ENCODE measurements around the gene HNF4A. TPM values are rescaled to one million over a fixed set of nuclear protein-coding genes. Genes with fewer than 3 reads are reported as not detected.

HNF4A gene
- total and polyA plus RNA-seq, 2 of the 13 experiments (the other 11 are each of a cell fraction or from before 2014, with no cell fraction given): 80.9 to 169 TPM

GRCh38 chr20:44355498-44356352 lies at the start of gene HNF4A (continued):
- TF ChIP-seq SNAPC4 (CRISPR knock-in tag; IDR thresholded peaks at IDR 0.05) (no peak; the same call in none of the 2 replicates), TRIM24 (CRISPR knock-in tag; IDR thresholded peaks at IDR 0.05) (no peak), ZNF326 (CRISPR knock-in tag; IDR thresholded peaks at IDR 0.05; ENCODE audit: borderline replicate concordance) (no peak), ZZZ3 (CRISPR knock-in tag; IDR thresholded peaks at IDR 0.05; ENCODE audit: borderline replicate concordance) (peak; percentile 34; the same call in 1 of the 2 replicates), ZNF614 (CRISPR knock-in tag; IDR thresholded peaks at IDR 0.05; ENCODE audit: borderline replicate concordance) (peak; percentile 79), ZSCAN22 (CRISPR knock-in tag; IDR thresholded peaks at IDR 0.05) (peak; percentile 79), ZNF329 (CRISPR knock-in tag; IDR thresholded peaks at IDR 0.05; ENCODE audit: low read depth) (no peak), ZKSCAN5 (CRISPR knock-in tag; IDR thresholded peaks at IDR 0.05) (peak; percentile 50), ZNF292 (CRISPR knock-in tag; IDR thresholded peaks at IDR 0.05; ENCODE audit: borderline replicate concordance, low read depth) (peak; percentile 89), NFE2L2 (IDR thresholded peaks at IDR 0.05; ENCODE audit: low read length) (no peak), ZNF468 (CRISPR knock-in tag; IDR thresholded peaks at IDR 0.05) (0 out of 2 replicates have a peak, but pooled peaks have one; percentile 85), SYNCRIP (IDR thresholded peaks at IDR 0.05; ENCODE audit: insufficient read depth, low read depth, low read length) (no peak), KDM1A (CRISPR knock-in tag; IDR thresholded peaks at IDR 0.05) (no peak), MTF2 (CRISPR knock-in tag; IDR thresholded peaks at IDR 0.05; ENCODE audit: borderline replicate concordance) (peak; percentile 47), ZNF644 (CRISPR knock-in tag; IDR thresholded peaks at IDR 0.05; ENCODE audit: low read depth) (no peak; the same call in 1 of the 2 replicates), NFYC (CRISPR knock-in tag; IDR thresholded peaks at IDR 0.05) (no peak), PAWR (CRISPR knock-in tag; IDR thresholded peaks at IDR 0.05; ENCODE audit: borderline replicate concordance) (peak; percentile 90; the same call in 1 of the 2 replicates), MIER2 (CRISPR knock-in tag; IDR thresholded peaks at IDR 0.05) (no peak), ZBTB34 (CRISPR knock-in tag; IDR thresholded peaks at IDR 0.05) (peak; percentile 88), ZSCAN21 (CRISPR knock-in tag; IDR thresholded peaks at IDR 0.05; ENCODE audit: borderline replicate concordance) (0 out of 2 replicates have a peak, but pooled peaks have one; percentile 37), ZSCAN20 (CRISPR knock-in tag; IDR thresholded peaks at IDR 0.05; ENCODE audit: borderline replicate concordance) (peak; percentile 93; the same call in 1 of the 2 replicates), RFX3 (CRISPR knock-in tag; IDR thresholded peaks at IDR 0.05) (peak; percentile 90), ZFP36L1 (CRISPR knock-in tag; IDR thresholded peaks at IDR 0.05) (peak; percentile 30; the same call in 1 of the 2 replicates), ZNF773 (CRISPR knock-in tag; IDR thresholded peaks at IDR 0.05; ENCODE audit: borderline replicate concordance) (0 out of 2 replicates have a peak, but pooled peaks have one; percentile 60), ZNF143 (CRISPR knock-in tag; IDR thresholded peaks at IDR 0.05) (peak; percentile 50; the same call in 1 of the 2 replicates)
